ENCODE data around the gene LSG1. TPM values are rescaled to one million over a fixed set of nuclear protein-coding genes. Genes with fewer than 3 reads are reported as not detected.

The LSG1 gene
- total RNA-seq, 1 donor from 2014 or later, result 40.9 TPM

DNA sequence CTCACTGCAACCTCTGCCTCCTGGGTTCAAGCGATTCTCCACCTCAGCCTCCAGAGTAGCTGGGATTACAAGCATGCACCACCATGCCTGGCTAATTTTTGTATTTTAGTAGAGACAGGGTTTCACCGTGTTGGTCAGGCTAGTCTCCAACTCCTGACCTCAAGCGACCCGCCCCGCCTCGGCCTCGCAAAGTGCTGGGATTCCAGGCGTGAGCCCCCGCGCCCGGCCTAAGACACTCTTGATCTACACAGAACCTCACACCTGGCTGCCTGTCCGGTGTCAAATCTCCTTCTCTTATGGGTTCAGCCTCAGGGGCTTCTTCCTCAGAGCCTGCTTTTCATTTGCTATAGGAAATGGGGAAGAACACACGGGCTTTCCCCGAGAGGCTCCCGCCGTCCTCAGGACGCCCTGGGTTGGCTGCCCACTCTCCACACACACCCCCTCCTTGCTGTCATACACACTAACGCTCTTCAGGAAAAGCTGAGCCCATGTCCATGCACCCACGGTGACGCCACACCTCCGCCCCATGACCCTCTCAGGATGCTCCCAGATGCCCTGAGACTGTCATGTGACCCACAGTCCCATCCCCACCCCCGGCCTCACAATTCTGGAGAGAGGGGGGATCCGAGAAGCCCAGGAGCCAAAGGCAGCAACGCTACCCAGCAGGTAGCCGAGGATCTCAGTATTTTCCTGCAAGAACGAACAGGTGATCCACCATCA lies 49.2 kb downstream of the LSG1 start:
- no peak for DNase-seq
- H3K4me1 ChIP-seq, result no peaks in the 10 kb centered on the region
- peaks cover 33% of the 10 kb centered on the region for H3K36me3 ChIP-seq
- TF ChIP-seq, protein P1, sequence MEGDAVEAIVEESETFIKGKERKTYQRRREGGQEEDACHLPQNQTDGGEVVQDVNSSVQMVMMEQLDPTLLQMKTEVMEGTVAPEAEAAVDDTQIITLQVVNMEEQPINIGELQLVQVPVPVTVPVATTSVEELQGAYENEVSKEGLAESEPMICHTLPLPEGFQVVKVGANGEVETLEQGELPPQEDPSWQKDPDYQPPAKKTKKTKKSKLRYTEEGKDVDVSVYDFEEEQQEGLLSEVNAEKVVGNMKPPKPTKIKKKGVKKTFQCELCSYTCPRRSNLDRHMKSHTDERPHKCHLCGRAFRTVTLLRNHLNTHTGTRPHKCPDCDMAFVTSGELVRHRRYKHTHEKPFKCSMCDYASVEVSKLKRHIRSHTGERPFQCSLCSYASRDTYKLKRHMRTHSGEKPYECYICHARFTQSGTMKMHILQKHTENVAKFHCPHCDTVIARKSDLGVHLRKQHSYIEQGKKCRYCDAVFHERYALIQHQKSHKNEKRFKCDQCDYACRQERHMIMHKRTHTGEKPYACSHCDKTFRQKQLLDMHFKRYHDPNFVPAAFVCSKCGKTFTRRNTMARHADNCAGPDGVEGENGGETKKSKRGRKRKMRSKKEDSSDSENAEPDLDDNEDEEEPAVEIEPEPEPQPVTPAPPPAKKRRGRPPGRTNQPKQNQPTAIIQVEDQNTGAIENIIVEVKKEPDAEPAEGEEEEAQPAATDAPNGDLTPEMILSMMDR (IDR thresholded peaks at IDR 0.05), result no peak
- ATAC-seq, result no peak
- no peaks in the 10 kb centered on the region for H3K27me3 ChIP-seq (ENCODE audit: low read depth)
- intact Hi-C loops (cut with DNase I), result no loop called here
- H3K9me3 ChIP-seq, result no peaks in the 10 kb centered on the region
- H3K4me3 ChIP-seq, result no peak overlapping the region
- H3K27ac ChIP-seq, result no peak overlapping the region

DNA sequence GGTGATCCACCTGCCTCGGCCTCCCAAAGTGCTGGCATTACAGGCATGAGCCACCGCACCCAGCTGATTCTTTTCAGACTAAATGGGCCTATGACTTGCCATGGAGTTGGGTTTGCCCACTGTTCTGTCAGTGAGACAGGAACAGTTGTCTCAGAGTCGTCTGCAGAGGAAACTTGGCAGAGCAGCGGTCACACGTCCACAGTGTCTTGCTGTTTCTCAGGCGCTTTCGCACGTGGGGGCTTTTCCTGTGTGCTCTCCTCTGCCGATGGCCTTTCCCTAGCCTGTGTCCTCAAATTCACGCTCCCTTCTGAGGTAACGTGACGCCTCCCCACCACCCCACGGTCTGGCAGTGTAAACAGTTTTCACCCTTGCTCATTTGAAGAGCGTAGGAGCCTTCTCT lies 50.0 kb downstream of the LSG1 start:
- Histone ChIP-seq H3K4me1 (no peaks in the 10 kb centered on the region), H3K4me3 (no peak overlapping the region), H3K36me3 (peaks cover 29% of the 10 kb centered on the region), H3K9me3 (no peaks in the 10 kb centered on the region), H3K27ac (no peak overlapping the region), H3K27me3 (ENCODE audit: low read depth) (no peaks in the 10 kb centered on the region)
- TF ChIP-seq, protein P1 (IDR thresholded peaks at IDR 0.05), result no peak
- DNase-seq (no peak), ATAC-seq (no peak)
- intact Hi-C loops (cut with DNase I), result no loop called here

DNA sequence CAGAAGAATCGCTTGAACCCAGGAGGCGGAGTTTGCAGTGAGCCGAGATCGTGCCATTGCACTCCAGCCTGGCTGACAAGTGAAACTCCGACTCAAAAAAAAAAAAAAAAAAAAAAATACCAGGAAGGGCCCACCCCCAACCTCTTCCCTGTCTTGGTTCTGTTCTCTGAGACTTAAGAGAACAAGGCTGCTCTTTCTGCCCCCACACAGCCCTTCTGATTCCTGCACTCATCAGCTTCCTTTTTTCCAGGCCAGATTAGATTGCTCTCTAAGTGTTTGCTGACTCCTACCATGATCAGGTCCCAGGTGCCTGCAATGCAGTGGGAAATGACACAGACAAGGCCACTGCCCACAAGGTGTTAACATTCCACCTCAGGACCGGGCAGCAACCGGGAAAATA lies 51.8 kb downstream of the LSG1 start:
- DNase-seq (no peak), ATAC-seq (no peak)
- Histone ChIP-seq H3K27me3 (ENCODE audit: low read depth) (no peaks in the 10 kb centered on the region), H3K36me3 (peaks cover 22% of the 10 kb centered on the region), H3K4me3 (no peak overlapping the region), H3K9me3 (no peaks in the 10 kb centered on the region), H3K4me1 (no peaks in the 10 kb centered on the region), H3K27ac (no peak overlapping the region)
- intact Hi-C loops (cut with DNase I), result no loop called here
- TF ChIP-seq, protein P1 (IDR thresholded peaks at IDR 0.05), result no peak

DNA sequence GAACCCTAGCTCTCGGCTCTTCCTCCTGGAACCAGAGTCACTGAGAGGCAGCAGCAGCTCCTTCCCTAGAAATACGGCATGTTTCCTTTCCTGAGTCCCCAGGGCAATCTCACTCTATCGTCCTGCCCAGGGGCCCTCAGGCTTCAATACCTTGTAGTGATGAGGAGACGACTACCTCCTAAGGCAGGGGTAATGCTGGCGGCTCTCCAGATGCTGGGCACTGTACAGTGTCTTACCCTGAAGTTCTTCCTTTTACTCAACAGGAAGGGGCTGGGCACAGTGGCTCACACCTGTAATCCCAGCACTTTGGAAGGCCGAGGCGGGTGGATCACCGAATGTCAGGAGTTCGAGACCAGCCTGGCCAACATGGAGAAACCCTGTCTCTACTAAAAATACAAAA lies 52.2 kb downstream of the LSG1 start:
- H3K4me3 ChIP-seq, result no peak overlapping the region
- no peaks in the 10 kb centered on the region for H3K27me3 ChIP-seq (ENCODE audit: low read depth)
- H3K27ac ChIP-seq, result no peak overlapping the region
- peaks cover 20% of the 10 kb centered on the region for H3K36me3 ChIP-seq
- H3K4me1 ChIP-seq, result no peaks in the 10 kb centered on the region
- intact Hi-C loops (cut with DNase I), result no loop called here
- ATAC-seq (no peak), DNase-seq (no peak)
- H3K9me3 ChIP-seq, result no peaks in the 10 kb centered on the region
- TF ChIP-seq, protein P1 (IDR thresholded peaks at IDR 0.05), result no peak

DNA sequence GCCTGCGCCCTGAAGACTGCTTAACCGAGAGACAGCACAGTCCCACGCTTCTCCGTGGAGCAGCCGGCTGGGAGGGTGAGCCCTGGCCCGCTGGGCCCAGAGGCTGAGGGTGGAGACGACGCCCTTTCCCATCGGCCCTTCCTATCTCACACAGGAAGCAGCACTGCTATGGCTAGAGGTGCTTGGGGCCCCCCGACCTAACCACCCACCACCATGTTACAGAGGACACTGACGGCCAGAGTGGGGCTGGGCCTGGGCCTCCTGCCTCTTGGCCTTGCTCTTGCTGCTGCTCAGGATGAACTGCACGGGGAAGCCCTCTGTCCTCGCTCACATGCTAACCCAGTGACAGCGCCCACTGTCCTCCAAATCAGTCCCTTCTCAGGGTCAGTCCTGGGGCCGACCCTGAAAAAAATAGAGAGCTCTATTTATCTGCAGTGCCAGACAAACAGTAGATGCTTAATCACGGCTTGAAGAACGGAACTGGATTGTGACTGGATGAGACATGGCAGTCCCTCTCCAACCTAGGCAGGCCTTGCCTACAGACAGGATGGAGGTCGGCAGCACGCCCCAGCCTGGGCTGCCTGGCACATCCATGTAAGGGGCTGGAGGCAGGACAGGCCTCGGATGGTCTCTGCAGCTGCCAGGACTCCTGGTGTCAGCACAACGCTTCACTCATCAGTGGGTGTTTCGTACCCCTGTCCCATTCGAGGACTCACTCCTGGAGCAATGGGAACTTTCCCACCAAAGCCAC lies 53.0 kb downstream of the LSG1 start:
- intact Hi-C loops (cut with DNase I), result no loop called here
- DNase-seq, result no peak

More for the DNA sequence above, 53.0 kb downstream of the LSG1 start:
- no peak overlapping the region for H3K27ac ChIP-seq
- H3K36me3 ChIP-seq, result peaks cover 23% of the 10 kb centered on the region
- TF ChIP-seq, protein P1 (IDR thresholded peaks at IDR 0.05), result no peak
- H3K4me3 ChIP-seq, result no peak overlapping the region
- no peak for ATAC-seq
- no peaks in the 10 kb centered on the region for H3K9me3 ChIP-seq
- no peaks in the 10 kb centered on the region for H3K27me3 ChIP-seq (ENCODE audit: low read depth)
- H3K4me1 ChIP-seq, result no peaks in the 10 kb centered on the region
